CD4-positive, alpha-beta T cell treated with Interleukin-10 for 1 hour (primary cell): Measurements from ENCODE around the gene OR51B2.
"Not testable (repeated sequence)": the region's sequence is repeated elsewhere in the genome, so short reads cannot be mapped to it uniquely, and the experiment has no call there.

Experiments used
- DNase-seq: peaks from one replicate; pipeline ENCODE4 v3.0.0-alpha.2; 2020

The OR51B2 gene

GRCh38 chr11:5310423-5310822 is 13.7 kb downstream of the OR51B2 start:
- DNase-seq: no peak

GRCh38 chr11:5307256-5308019 is 16.7 kb downstream of the OR51B2 start:
- DNase-seq: no peak

DNA sequence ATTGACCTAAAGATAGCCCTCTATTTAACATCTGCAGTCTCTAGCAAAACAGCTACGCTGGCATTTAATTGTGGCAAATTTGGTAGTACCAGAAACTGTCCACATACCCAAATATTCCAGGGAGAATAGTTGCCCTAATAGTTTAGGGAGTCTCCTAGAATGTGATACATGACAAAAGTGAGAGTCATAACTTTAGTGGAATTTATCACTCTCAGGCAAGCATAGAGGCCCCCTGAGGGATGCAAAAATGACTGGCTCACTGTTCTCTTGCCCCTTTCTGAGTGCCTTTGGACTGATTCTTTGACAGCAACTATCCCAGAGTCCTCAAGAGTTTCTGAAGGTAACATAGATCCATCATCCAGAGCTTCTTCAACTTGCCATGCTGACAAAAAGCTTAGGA is 20.1 kb downstream of the OR51B2 start:
- no peak for DNase-seq

DNA sequence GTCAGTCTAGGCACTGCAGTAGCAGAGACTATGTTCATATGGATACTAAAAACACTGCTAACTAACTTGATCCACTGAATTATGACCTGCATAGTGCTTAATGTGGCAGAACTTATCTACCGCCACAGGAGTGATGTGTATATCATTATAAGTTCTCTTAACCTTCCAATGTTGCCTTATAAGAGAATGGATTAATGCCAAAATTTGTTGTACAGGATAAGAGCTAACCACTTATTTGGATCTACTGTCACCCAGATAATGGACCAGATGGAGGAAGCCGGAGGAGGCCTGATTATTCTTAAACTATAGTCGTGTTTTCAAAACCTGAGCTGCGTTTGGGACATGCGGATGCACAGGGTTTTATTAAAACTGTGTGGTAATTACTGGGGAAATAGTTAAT is 20.5 kb downstream of the OR51B2 start:
- no peak for DNase-seq

GRCh38 chr11:5301846-5302245 is 22.3 kb downstream of the OR51B2 start, which contains the start of gene OR51B4:
TSS of gene OR51B4 (minus strand) at chr11:5301946. CDS start at chr11:5301946, 0 bp downstream.
- no peak for DNase-seq

GRCh38 chr11:5300251-5300650 is 23.8 kb downstream of the OR51B2 start:
- DNase-seq: no peak

- no peak for DNase-seq
Measured at GRCh38 chr11:5298451-5298850, 25.6 kb downstream of the OR51B2 start.

DNA sequence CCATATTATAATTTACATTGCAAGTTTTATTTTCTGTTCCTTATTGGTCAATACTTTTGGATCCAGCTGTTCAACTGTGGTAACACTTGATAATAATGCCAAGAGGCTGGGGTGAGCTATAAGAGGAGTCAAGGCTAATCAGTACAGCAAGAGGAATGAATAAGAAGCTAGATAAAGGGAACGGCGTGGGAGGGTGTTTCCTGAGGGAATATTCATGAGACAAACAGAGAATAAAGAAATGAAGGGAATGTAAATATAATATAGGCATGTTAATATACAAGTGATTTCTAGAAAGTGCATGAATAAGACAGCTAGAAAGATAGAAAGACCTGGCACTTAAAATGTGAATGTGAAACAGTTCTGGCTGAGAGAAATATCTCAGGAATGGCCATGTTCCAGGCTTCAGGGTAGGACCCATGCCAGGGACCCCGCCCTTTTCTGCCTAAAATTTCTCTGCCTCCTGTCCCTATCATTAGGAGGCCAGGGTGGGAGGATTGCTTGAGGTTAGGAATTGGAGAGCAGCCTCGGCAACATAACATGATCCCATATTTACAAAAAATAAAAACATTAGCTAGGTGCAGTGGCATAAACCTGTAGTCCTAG is 26.3 kb downstream of the OR51B2 start:
- DNase-seq: no peak

DNA sequence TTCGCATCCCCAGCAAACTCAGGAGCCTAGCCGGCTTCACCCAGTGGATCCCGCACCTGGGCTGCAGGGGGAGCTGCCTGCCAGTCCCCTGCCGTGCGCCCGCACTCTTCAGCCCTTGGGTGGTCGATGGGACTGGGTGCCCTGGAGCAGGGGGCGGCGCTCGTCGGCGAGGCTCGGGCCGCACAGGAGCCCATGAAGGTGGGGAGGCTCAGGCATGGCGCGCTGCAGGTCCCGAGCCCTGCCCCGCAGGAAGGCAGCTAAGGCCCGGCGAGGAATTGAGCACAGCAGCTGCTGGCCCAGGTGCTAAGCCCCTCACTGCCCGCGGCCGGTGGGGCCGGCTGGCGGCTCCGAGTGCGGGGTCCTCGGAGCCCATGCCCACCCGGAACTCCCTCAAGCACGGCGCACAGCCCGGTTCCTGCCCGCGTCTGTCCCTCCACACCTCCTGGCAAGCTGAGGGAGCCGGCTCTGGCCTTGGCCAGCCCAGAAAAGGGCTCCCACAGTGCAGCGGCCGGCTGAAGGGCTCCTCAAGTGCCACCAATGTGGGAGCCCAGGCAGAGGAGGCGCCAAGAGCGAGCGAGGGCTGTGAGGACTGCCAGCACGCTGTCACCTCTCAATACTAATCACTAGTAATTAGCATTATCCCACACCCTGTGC is 29.6 kb downstream of the OR51B2 start:
- not testable (repeated sequence) for DNase-seq

- no peak for DNase-seq
Measured at GRCh38 chr11:5293028-5293427, 31.1 kb downstream of the OR51B2 start.

GRCh38 chr11:5291207-5291838 is 32.8 kb downstream of the OR51B2 start:
- no peak for DNase-seq

GRCh38 chr11:5290106-5290505 is 34.0 kb downstream of the OR51B2 start:
- no peak for DNase-seq

- DNase-seq: no peak
Measured at GRCh38 chr11:5289696-5290095, 34.4 kb downstream of the OR51B2 start.

- no peak for DNase-seq
Measured at GRCh38 chr11:5288906-5289550, 35.1 kb downstream of the OR51B2 start.

DNA sequence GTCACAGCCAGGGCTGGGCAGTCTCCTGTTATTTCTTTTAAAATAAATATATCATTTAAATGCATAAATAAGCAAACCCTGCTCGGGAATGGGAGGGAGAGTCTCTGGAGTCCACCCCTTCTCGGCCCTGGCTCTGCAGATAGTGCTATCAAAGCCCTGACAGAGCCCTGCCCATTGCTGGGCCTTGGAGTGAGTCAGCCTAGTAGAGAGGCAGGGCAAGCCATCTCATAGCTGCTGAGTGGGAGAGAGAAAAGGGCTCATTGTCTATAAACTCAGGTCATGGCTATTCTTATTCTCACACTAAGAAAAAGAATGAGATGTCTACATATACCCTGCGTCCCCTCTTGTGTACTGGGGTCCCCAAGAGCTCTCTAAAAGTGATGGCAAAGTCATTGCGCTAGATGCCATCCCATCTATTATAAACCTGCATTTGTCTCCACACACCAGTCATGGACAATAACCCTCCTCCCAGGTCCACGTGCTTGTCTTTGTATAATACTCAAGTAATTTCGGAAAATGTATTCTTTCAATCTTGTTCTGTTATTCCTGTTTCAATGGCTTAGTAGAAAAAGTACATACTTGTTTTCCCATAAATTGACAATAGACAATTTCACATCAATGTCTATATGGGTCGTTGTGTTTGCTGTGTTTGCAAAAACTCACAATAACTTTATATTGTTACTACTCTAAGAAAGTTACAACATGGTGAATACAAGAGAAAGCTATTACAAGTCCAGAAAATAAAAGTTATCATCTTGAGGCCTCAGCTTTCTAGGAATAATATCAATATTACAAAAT is 35.8 kb downstream of the OR51B2 start:
- no peak for DNase-seq

DNA sequence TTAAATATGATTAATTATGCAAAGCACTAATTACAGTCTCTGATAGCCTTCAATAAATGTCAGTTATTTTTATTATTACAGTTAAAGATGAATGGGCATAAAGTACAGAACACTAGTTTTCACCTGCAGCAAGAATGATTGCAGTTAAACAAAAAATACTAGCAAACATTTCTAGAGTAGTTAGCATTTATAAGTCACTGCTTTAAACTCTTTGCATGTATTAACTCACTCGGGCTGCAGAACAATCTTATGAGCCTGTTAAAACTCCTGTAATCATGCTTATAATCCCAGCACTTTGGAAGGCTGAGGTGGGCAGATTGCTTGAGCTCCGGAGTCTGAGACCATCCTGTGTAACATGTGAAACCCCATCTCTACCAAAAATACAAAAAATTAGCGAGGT is 37.2 kb downstream of the OR51B2 start:
- DNase-seq: no peak

- no peak for DNase-seq
Measured at GRCh38 chr11:5286351-5286750, 37.7 kb downstream of the OR51B2 start.

DNA sequence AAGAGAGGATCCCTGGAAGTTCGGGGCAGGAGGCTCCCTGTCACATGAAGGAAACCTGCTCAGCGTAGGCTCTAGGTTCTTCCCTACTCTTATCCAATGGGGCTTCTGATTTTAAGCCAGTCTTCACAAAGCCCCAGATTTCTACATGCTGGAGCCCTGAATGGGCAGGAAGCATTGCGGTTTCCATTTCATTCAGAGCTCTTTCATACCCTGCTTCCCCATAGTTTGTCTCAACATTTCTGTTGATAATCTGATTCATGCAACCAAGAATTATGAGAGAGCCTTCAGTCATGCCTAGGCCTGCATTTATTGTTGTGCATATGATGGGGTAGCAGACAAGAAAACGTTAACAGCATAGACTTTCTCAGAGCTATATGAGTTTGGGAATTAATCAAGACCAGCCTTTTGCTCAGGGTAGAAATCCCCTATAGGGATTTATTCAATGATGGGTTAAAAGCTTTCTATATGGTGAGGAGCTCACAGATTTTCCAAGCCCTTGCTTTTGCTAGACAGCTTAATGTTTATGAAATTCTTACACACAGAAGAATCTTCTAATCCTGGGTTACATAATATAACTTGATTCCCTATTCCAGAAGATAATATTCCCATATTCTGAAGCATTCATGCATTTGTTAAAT is 38.3 kb downstream of the OR51B2 start:
- DNase-seq: no peak

DNA sequence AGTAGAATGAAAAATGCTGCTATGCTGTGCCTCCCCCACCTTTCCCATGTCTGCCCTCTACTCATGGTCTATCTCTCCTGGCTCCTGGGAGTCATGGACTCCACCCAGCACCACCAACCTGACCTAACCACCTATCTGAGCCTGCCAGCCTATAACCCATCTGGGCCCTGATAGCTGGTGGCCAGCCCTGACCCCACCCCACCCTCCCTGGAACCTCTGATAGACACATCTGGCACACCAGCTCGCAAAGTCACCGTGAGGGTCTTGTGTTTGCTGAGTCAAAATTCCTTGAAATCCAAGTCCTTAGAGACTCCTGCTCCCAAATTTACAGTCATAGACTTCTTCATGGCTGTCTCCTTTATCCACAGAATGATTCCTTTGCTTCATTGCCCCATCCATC is 39.5 kb downstream of the OR51B2 start:
- no peak for DNase-seq

GRCh38 chr11:5283882-5284281 is 40.2 kb downstream of the OR51B2 start:
- DNase-seq: no peak

DNA sequence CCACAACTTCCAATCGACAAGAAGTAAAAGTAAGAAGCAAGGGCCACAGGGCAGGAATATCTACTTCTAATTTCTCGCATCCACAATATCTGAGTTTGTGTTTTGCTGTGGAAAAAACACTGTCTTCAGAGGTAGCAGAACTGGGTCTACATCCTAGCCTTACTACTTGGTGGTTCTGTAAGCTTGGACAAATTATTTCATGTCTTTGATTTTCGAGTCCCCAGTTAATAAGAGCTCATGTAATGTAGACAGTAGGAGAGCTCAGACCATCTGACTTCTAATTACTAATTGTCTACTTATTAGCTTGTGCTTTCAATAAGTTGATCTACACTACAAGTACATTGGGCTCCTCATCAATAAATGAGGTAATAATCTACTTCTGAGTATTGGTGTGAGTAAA is 41.0 kb downstream of the OR51B2 start:
- no peak for DNase-seq

GRCh38 chr11:5282628-5283027 is 41.5 kb downstream of the OR51B2 start:
- no peak for DNase-seq
